GM18505 (cell line): Measurements from ENCODE around the gene EPHA1.
"Not testable (repeated sequence)": the region's sequence is repeated elsewhere in the genome, so short reads cannot be mapped to it uniquely, and the experiment has no call there.

Experiments used
- ATAC-seq: cut with Tn5 transposase; IDR thresholded peaks from one replicate; pipeline ENCODE4 v1.9.1; 2021; ENCODE audit not compliant: unreplicated experiment
- POLR2A ChIP-seq: IDR thresholded peaks from 4 replicates; pipeline ENCODE4 v1.6.1; 2011; ENCODE audit warnings: borderline replicate concordance; ENCODE audit not compliant: insufficient read depth, insufficient read length; ENCODE audit errors: extremely low read depth

Gene EPHA1

DNA sequence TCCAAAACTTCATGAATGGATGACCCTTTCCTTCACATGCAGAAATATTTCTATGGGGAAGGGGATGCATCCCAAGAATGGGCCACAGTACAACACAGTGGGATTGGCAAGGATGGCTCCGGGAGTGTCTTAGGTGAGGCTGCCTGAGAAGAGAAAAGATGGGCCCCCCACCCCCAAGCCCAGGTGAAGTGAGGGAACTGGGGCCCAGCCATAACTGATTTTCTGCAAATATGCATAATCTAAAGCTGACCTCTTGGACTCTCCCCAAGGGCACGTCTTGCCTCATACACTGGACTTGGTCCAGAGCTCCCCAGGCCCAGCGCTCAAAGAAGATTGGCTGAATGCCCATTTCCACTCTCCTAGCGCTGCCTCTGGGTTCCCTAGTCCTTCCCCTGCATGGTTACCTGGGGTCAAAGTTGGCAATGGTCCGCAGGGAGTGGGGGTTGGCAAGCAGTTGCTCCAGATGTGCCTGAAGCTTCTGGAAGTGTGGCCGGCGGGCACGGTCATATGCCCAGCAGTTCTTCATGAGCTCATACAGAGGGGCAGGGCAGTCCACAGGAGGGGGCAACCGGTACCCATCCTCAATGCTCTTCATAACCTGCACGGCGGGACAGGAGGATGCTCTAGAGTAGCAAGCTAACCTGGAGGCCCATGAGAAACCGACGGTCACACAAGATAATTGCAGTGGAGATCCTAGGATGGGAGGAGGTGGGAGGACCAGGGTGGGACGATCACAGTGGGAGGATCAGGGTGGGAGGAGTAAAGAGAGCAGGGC, 15.2 kb downstream of the EPHA1 start:
- ATAC-seq = no peak
- TF ChIP-seq POLR2A = no peak

DNA sequence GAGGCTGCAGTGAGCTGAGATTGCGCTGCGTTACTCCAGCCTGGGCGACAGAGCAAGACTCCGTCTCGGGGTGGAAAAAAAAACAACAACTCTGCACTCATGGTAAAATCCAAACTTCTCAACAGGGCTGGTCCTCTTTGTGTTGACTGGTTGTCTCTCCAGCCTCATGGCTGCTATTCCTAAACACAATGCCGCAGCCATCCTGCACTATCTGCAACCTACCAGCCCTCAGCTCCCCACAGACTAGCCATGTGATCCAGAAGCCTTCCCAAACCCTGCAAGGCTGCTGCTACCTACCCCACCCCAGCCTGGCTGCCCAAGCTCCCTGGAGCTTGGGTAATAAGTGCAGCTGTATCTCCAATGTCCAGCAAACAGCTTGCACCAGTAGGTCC, 15.8 kb downstream of the EPHA1 start:
- TF ChIP-seq POLR2A = no peak
- no peak for ATAC-seq

DNA sequence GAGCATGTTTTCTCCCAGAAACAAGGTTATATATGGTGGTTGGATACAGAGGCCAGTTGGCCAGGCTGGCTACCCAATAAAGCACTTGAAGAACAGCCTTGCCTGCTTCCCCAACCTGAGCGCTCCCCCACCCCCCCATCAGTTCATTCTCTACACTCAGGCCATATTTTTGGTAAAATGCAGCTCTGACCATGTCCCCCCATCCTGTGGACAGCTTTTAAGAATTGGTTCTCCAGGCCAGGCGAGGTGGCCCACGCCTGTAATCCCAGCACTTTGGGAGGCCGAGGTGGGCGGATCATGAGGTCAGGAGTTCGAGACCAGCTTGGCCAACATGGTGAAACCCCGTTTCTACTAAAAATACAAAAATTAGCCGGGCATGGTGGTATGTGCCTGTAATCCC, 16.2 kb downstream of the EPHA1 start:
- ATAC-seq = not testable (repeated sequence)

DNA sequence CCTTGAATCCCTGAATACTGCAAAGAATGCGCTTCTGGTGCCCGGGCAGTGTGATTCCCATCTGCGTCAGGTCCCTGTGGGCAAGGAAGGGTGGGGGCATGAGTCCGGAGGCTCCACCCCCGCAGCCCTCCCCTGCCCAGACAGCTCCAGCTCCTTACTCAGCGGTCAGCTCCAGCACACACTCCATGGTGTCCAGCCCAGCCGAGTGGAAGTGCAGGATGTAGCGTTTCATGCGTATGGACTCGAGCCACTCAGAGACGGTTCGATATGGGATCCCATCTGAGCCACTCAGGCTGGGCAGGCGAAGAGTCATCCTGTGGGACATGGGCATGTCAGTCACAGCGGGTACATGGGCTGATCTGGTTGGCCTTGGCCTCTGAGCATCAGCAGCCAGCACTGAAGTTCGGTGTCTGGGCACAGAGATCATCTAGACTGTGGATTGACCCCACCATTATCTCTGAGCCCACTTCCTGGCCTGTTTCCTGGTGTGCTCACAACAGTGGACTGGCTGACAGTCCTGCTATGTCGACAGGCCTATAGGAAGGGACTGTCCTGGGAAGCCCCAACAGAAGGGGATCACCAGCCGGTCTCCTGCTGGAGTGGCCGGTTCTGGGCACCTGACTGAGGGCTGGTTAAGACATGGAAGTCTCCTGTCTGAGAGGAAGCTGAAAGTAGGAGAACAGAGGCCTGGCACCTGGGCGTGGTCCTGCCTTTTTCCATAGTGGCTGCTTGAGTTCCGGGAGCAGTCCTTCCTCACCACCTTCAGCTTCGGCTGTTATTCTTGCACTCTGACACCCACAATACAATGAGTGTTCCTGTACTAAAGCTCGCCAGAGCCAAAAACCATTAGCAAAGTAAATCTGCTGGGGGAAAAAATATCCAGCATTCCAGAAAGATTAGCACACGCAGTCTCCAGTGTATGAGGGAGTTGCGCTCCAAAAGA, 16.9 kb downstream of the EPHA1 start:
- no peak for ATAC-seq
- no peak for TF ChIP-seq POLR2A

- no peak for TF ChIP-seq POLR2A
- ATAC-seq = no peak
These were observed 17.8 kb downstream of the EPHA1 start for GRCh38 chr7:143390773-143391317.

DNA sequence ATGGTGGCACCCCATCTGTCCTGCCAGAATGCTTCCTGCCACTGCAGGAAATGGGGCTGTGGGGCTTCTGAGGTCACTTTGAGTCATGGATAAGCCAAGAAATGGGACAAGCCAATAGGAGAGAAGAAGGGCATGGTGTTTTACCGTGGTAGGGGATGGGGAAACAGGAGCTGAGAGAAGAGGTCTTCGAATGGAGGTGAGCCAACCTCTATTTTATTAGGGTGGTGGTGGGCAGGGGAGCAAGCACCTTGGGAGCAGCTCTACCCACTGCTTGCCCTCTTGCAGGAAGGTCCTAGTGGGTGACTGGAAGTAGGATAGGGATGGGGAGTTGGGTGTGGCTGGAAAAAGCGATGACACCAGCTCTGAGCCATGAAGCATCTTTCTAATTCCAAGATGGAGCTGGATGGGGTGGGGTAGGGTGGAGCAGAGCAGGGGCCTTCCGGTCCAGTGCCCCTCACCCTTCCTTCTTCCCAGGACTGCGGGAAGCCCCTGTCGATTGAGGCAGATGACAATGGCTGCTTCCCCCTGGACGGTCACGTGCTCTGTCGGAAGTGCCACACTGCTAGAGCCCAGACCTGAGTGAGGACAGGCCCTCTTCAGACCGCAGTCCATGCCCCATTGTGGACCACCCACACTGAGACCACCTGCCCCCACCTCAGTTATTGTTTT, 18.4 kb downstream of the EPHA1 start:
- TF ChIP-seq POLR2A = no peak
- ATAC-seq = no peak

DNA sequence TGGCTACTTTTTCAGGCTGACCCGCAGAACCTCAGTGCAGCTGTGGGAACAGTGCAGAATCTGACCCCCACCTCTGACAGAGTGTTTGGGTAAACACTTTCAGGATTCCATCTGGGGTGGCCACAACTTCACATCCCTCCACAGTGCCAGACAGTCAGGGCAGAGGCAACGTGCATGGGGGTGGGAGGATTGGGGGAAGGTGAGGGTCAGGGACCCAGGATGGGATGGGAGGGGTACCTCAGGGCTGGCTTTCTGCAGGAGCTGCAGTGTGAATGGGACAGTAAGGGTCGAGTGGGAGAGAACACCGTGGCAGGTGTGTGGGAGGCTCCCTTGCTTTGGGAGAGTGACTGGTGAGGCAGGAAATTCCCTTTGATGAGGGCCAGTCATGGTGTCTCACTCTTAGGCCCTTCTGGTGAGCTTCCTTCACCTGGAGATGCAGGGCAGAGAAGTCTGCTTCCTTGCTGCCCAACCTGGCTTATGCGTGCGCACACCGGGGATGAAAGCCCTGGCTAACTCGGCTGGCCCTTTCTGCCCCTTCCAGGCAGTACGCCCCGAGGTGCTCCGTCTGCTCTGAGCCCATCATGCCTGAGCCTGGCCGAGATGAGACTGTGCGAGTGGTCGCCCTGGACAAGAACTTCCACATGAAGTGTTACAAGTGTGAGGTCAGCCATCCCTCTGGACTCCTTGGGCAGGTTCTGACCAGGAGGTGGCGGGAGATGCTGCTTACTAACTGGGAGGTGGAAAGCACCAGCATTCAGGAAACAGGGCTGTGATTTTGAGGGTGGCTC, 19.1 kb downstream of the EPHA1 start:
- no peak for TF ChIP-seq POLR2A
- no peak for ATAC-seq

GRCh38 chr7:143388491-143389101, 20.1 kb downstream of the EPHA1 start:
- TF ChIP-seq POLR2A = no peak
- ATAC-seq = no peak

DNA sequence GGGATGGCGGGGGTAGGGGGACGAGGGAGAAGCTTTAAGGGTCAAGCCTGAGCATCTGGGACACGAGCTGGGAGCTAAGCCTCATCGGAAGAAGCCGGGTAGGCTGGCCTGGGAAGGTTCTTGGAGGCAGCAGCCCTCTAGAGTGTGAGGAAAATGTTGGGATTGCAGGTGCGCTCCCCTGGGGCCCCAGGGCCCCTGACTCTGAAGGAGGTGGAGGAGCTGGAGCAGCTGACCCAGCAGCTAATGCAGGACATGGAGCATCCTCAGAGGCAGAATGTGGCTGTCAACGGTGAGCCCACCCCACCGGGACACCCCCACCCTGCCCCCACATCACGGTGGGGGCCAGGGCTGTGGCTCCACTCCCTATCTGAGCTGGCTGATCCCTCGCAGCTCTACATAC, 20.6 kb downstream of the EPHA1 start:
- TF ChIP-seq POLR2A = no peak
- no peak for ATAC-seq

- TF ChIP-seq POLR2A = no peak
These were observed 21.3 kb downstream of the EPHA1 start for GRCh38 chr7:143387156-143387975.

DNA sequence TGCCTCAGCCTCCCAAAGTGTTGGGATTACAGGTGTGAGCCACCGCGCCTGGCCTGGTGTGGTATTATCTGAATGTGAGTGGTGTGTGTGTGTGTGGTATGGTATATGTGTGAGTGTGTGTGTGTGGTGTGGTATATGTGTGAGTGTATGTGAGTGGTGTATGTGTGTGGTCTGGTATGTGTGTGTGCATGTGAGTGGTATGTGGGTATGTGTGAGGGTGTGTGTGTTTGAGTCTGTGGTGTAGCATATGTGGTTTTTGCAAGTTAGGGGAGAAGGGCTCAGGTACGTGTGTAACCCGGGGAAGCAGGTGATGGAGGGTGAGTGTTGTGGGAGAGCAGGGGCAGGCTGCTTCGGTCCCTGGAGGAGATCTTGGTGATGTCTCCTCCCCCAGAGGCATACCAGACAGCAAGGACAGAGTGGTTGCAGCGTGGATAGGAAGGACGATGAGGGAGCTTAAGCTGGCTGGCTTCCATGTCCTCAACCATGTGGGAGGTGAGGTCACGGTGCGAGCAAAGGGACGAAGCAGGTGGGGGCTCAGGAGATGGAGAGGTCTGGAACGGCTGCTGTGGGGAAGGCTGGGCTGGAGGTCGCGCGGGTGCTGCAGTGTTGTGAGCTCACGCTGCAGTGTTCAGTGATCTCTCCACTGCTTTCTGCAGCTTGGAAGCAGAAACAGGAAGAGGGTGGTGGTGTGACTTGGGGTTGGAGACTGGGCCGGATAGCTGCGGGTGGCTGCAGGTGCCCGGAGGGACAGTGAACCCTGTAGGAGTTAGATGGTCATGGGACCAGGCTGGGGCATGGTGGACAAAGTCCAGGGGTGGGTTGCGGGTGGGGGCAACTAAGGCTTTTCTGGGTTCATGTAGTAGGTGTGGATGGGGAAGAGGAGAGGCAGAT, 22.5 kb downstream of the EPHA1 start:
- TF ChIP-seq POLR2A = no peak
- no peak for ATAC-seq

More at GRCh38 chr7:143387156-143387975, 21.3 kb downstream of the EPHA1 start:
- ATAC-seq = no peak
